HCT116 (cell line): Measurements from ENCODE around the gene NUDT16. TPM values are rescaled to one million over a fixed set of nuclear protein-coding genes. Genes with fewer than 3 reads are reported as not detected.
"Not testable (repeated sequence)": the region's sequence is repeated elsewhere in the genome, so short reads cannot be mapped to it uniquely, and the experiment has no call there.

Experiments
- ATAC-seq: fragments of 200-7000 bp; cut with Tn5 transposase; 2 replicates; pipeline ENCODE4 v1.9.1; 2020; ENCODE audit warnings: mild to moderate bottlenecking, moderate library complexity
- BruUV-seq: library from RNA; stranded (reverse); fragments of 400-500 nt; replicated peaks from 2 replicates; lab custom pipeline; 2021; lab: Mats Ljungman, UMichigan
- CTCF ChIA-PET: fragments of 300-600 bp; sonication (Branson Sonifier 250); formaldehyde crosslinking; loops from one replicate; lab custom pipeline; 2021; ENCODE audit warnings: antibody characterized with exemption; lab: Charles Lee
- POLR2A ChIA-PET: fragments of 300-600, 350-600 bp; sonication (Branson Sonifier 250); formaldehyde crosslinking; loops from one replicate; lab custom pipeline; 2021; ENCODE audit warnings: antibody characterized with exemption; lab: Charles Lee
- RAD21 ChIA-PET, 2 experiments: fragments of 300-600 bp; sonication (Branson Sonifier 250); formaldehyde crosslinking; loops; one replicate each; lab custom pipeline; 2023; ENCODE audit warnings: low total read pairs in 2 of 2; ENCODE audit not compliant: uncharacterized antibody in 2 of 2, unreplicated experiment in 2 of 2, low non-redundant PET in 1 of 2; lab: Charles Lee
- DNase-seq: peaks from one replicate; pipeline ENCODE4 v3.0.0-alpha.2; 2010; ENCODE audit warnings: low read depth, low spot score
- H2AFZ ChIP-seq: fragments of 200-600 bp; shearing (Covaris generic), sonication (generic); 2 replicates; pipeline ENCODE4 v1.6.1; 2017; ENCODE audit warnings: low read depth, mixed run types, mixed read lengths, antibody characterized with exemption, low read length; ENCODE audit not compliant: poor library complexity, severe bottlenecking
- H3K27ac ChIP-seq: 2 replicates; pipeline ENCODE4 v1.5.1; 2012; ENCODE audit warnings: low read depth, low read length
- H3K27me3 ChIP-seq: fragments of 200-600 bp; sonication (generic); 2 replicates; pipeline ENCODE4 v1.6.1; 2016; ENCODE audit warnings: mixed run types, low read length, mixed read lengths; ENCODE audit not compliant: insufficient read depth
- H3K36me3 ChIP-seq, 2 experiments: fragments of 200-500 bp in 1 of 2; fragments of 200-600 bp in 1 of 2; sonication (Bioruptor generic) in 1 of 2; sonication (generic) in 1 of 2; 2 replicates each; pipeline versions ENCODE4 v1.5.1 to v1.6.1; 2014 to 2016; ENCODE audit warnings: low read length in 2 of 2, inconsistent platforms in 1 of 2, mixed read lengths in 1 of 2, mixed run types in 1 of 2; ENCODE audit not compliant: insufficient read depth in 2 of 2, control insufficient read depth in 1 of 2
- H3K4me1 ChIP-seq, 2 experiments: fragments of 200-600 bp in 1 of 2; sonication (generic) in 1 of 2; 2 replicates each; pipeline versions ENCODE4 v1.5.1 to v1.6.1; 2012 to 2017; ENCODE audit warnings: low read length in 2 of 2, inconsistent platforms in 1 of 2, mild to moderate bottlenecking in 1 of 2, mixed read lengths in 1 of 2, mixed run types in 1 of 2, moderate library complexity in 1 of 2; ENCODE audit not compliant: insufficient read depth in 2 of 2, control insufficient read depth in 1 of 2
- H3K4me2 ChIP-seq: fragments of 200-600 bp; sonication (generic); 2 replicates; pipeline ENCODE4 v1.6.1; 2017; ENCODE audit warnings: mixed run types, low read length, mixed read lengths
- H3K4me3 ChIP-seq, 2 experiments: fragments of 200-600 bp in 1 of 2; sonication (generic) in 1 of 2; replicated peaks in 1 of 2; 2 replicates each; pipeline ENCODE4 v1.5.1; 2011 to 2016; ENCODE audit warnings: low read length in 2 of 2, control low read depth in 1 of 2, low read depth in 1 of 2, mild to moderate bottlenecking in 1 of 2, mixed read lengths in 1 of 2, mixed run types in 1 of 2
- H3K79me2 ChIP-seq: fragments of 200-600 bp; sonication (generic); 2 replicates; pipeline ENCODE4 v1.6.1; 2017; ENCODE audit warnings: mild to moderate bottlenecking, mixed run types, low read length, moderate library complexity, mixed read lengths; ENCODE audit not compliant: insufficient read depth
- H3K9ac ChIP-seq: fragments of 200-600 bp; sonication (generic); 2 replicates; pipeline ENCODE4 v1.6.1; 2016; ENCODE audit warnings: low read length, mixed read lengths
- H3K9me2 ChIP-seq: fragments of 200-600 bp; sonication (generic), shearing (Covaris generic); 2 replicates; pipeline ENCODE4 v1.6.1; 2017; ENCODE audit warnings: mixed run types, mild to moderate bottlenecking, moderate library complexity; ENCODE audit not compliant: insufficient read depth
- H3K9me3 ChIP-seq, 2 experiments: fragments of 200-500 bp in 1 of 2; fragments of 200-600 bp in 1 of 2; sonication (Bioruptor generic) in 1 of 2; sonication (generic) in 1 of 2; 2 replicates each; pipeline ENCODE4 v1.6.1; 2014 to 2017; ENCODE audit warnings: low read length in 2 of 2, mixed read lengths in 2 of 2, inconsistent platforms in 1 of 2, low read depth in 1 of 2, mild to moderate bottlenecking in 1 of 2, mixed run types in 1 of 2, moderate library complexity in 1 of 2; ENCODE audit not compliant: control insufficient read depth in 1 of 2, insufficient read depth in 1 of 2
- H4K20me1 ChIP-seq: fragments of 200-600 bp; sonication (generic), shearing (Covaris generic); 2 replicates; pipeline ENCODE4 v1.6.1; 2017; ENCODE audit warnings: mixed run types, mild to moderate bottlenecking, moderate library complexity; ENCODE audit not compliant: insufficient read depth
- ATF3 ChIP-seq: IDR thresholded peaks from 2 replicates; pipeline ENCODE4 v1.6.1; 2012
- CBX3 ChIP-seq: IDR thresholded peaks from 2 replicates; pipeline ENCODE4 v1.6.1; 2012; ENCODE audit warnings: low read depth
- CEBPB ChIP-seq: IDR thresholded peaks from 2 replicates; pipeline ENCODE4 v1.6.1; 2012; ENCODE audit warnings: low read depth
- EGR1 ChIP-seq: IDR thresholded peaks from 2 replicates; pipeline ENCODE4 v1.6.1; 2012; ENCODE audit warnings: low read depth
- ELF1 ChIP-seq: IDR thresholded peaks from 2 replicates; pipeline ENCODE4 v1.6.1; 2012; ENCODE audit warnings: low read depth, borderline replicate concordance
- EZH2 ChIP-seq: fragments of 200-600 bp; sonication (generic); IDR thresholded peaks from 2 replicates; pipeline ENCODE4 v1.6.1; 2017; ENCODE audit warnings: antibody characterized with exemption, mixed run types
- EZH2phosphoT487 ChIP-seq: fragments of 200-600 bp; IDR thresholded peaks from 2 replicates; pipeline ENCODE4 v1.6.1; 2018; ENCODE audit warnings: antibody characterized with exemption, borderline replicate concordance
- FOSL1 ChIP-seq: IDR thresholded peaks from 2 replicates; pipeline ENCODE4 v1.6.1; 2012; ENCODE audit warnings: low read depth
- JUND ChIP-seq: IDR thresholded peaks from 2 replicates; pipeline ENCODE4 v1.6.1; 2012
- MAX ChIP-seq: IDR thresholded peaks from 2 replicates; pipeline ENCODE4 v1.6.1; 2012
- POLR2A ChIP-seq: IDR thresholded peaks from 2 replicates; pipeline ENCODE4 v1.7.0; 2011; ENCODE audit warnings: borderline replicate concordance; ENCODE audit not compliant: insufficient read depth, insufficient read length; ENCODE audit errors: extremely low read depth
- RAD21 ChIP-seq: IDR thresholded peaks from 2 replicates; pipeline ENCODE4 v1.6.1; 2012; ENCODE audit warnings: low read depth, mild to moderate bottlenecking
- REST ChIP-seq: IDR thresholded peaks from 2 replicates; pipeline ENCODE4 v1.6.1; 2012; ENCODE audit warnings: low read depth
- SIN3A ChIP-seq: IDR thresholded peaks from 2 replicates; pipeline ENCODE4 v1.6.1; 2012; ENCODE audit warnings: low read depth
- SRF ChIP-seq: IDR thresholded peaks from 2 replicates; pipeline ENCODE4 v1.6.1; 2012; ENCODE audit warnings: low read depth
- TCF7L2 ChIP-seq: IDR thresholded peaks from 2 replicates; pipeline ENCODE4 v1.7.0; 2011; ENCODE audit warnings: borderline replicate concordance, inconsistent platforms; ENCODE audit not compliant: insufficient read depth, insufficient read length; ENCODE audit errors: extremely low read depth
- YY1 ChIP-seq: IDR thresholded peaks from 2 replicates; pipeline ENCODE4 v1.6.1; 2011; ENCODE audit warnings: low read length, low read depth, moderate library complexity, mild to moderate bottlenecking; ENCODE audit not compliant: insufficient replicate concordance; ENCODE audit errors: extremely low read depth
- ZFX ChIP-seq: fragments of 450-650 bp; IDR thresholded peaks from 2 replicates; pipeline ENCODE4 v1.6.1; 2017
- ZNF274 ChIP-seq: fragments of 200-500 bp; sonication (Bioruptor generic); IDR thresholded peaks from 2 replicates; pipeline ENCODE4 v1.6.1; 2014; ENCODE audit warnings: mild to moderate bottlenecking, low read depth, low read length, inconsistent platforms
- intact Hi-C: fragments of 100-400 bp; cut with micrococcal nuclease; formaldehyde crosslinking; loops from 2 replicates; pipeline ENCODE4 v1.10.0; 2022
- total RNA-seq: library from RNA; stranded (reverse); gene quantifications from one replicate; pipeline ENCODE4 v1.2.1, GENCODE V29; 2021; ENCODE audit not compliant: unreplicated experiment

NUDT16 gene
- total RNA-seq, 1 experiment from 2014 or later, result 9.7 TPM

- TF ChIP-seq CEBPB (no peak), ZNF274 (no peak), ELF1 (no peak), EGR1 (no peak), EZH2 (no peak), ZFX (no peak), MAX (no peak), FOSL1 (no peak), POLR2A (no peak), CBX3 (no peak), REST (no peak), SRF (no peak), SIN3A (no peak), TCF7L2 (no peak), ATF3 (no peak), RAD21 (no peak), JUND (no peak), EZH2phosphoT487 (no peak), YY1 (no peak)
- TF ChIP-seq, all 23 proteins: peak for 0
- Histone ChIP-seq H3K9ac (no peak overlapping the region), H3K4me3 (no peak overlapping the region), H3K9me3 (no peaks in the 10 kb centered on the region), H3K4me1 (peaks cover 5 to 20% of the 10 kb centered on the region in 2 experiments; a peak in 2 of 4 replicates), H3K4me2 (no peak overlapping the region), H2AFZ (no peak overlapping the region), H3K27me3 (no peaks in the 10 kb centered on the region), H3K9me2 (no peaks in the 10 kb centered on the region), H3K27ac (no peak overlapping the region), H3K79me2 (peaks cover 17% of the 10 kb centered on the region), H3K36me3 (no peaks in the 10 kb centered on the region), H4K20me1 (no peaks in the 10 kb centered on the region)
- no TSS peak for BruUV-seq
- POLR2A ChIA-PET, result interaction anchor here (1.7 kb wide), 1 partner anchor 10 kb away, joined by 5 read pairs; no protein-coding TSS in a partner anchor
- no peak for DNase-seq
- CTCF ChIA-PET, result no interaction called here
- ATAC-seq, result no peak
- intact Hi-C loops, result no loop called here
- RAD21 ChIA-PET, result no interaction called here
Measured at GRCh38 chr3:131360191-131360755, 21.3 kb upstream of the NUDT16 start.

GRCh38 chr3:131361066-131361463 is 20.5 kb upstream of the NUDT16 start:
- H2AFZ ChIP-seq, H4K20me1 ChIP-seq, H3K27me3 ChIP-seq, RAD21 ChIA-PET, H3K27ac ChIP-seq, H3K36me3 ChIP-seq, intact Hi-C loops, H3K9me3 ChIP-seq, DNase-seq, H3K9me2 ChIP-seq, ATAC-seq, CTCF ChIA-PET: not testable (repeated sequence)
- H3K9ac ChIP-seq, result peak overlapping the region; percentile 88
- H3K4me1 ChIP-seq, result peaks cover 5 to 20% of the 10 kb centered on the region in 2 experiments; a peak in 2 of 4 replicates
- H3K79me2 ChIP-seq, result peaks cover 17% of the 10 kb centered on the region
- H3K4me3 ChIP-seq, result peak overlapping the region; percentile 79 to 82
- POLR2A ChIA-PET, result interaction anchor here (0.8 to 1.7 kb wide), 2 partner anchors 11 to 20 kb away, joined by 3 to 5 read pairs; partner anchors contain the start of gene NUDT16
- peak overlapping the region; percentile 96 for H3K4me2 ChIP-seq
- BruUV-seq, result TSS peak; percentile 65
